Liver (tissue), 3 donors: ENCODE data around the gene RUNDC1.

Experiments used
- EGR1 ChIP-seq, 2 donors: IDR thresholded peaks; 2 replicates each; pipeline ENCODE4 v1.6.1; 2016 to 2018; ENCODE audit warnings: antibody characterized with exemption in 2 of 2, low read depth in 2 of 2
- FOXA1 ChIP-seq: IDR thresholded peaks from 2 replicates; pipeline ENCODE4 v1.6.1; 2016; ENCODE audit warnings: antibody characterized with exemption
- FOXA2 ChIP-seq: IDR thresholded peaks from 2 replicates; pipeline ENCODE4 v1.6.1; 2016; ENCODE audit warnings: antibody characterized with exemption
- JUND ChIP-seq, 2 donors: IDR thresholded peaks; 2 replicates each; pipeline ENCODE4 v1.6.1; 2016; ENCODE audit warnings: antibody characterized with exemption in 2 of 2
- RAD21 ChIP-seq, 2 donors: IDR thresholded peaks; 2 replicates each; pipeline ENCODE4 v1.6.1; 2016; ENCODE audit warnings: antibody characterized with exemption in 2 of 2, mild to moderate bottlenecking in 2 of 2
- TAF1 ChIP-seq: conservative IDR thresholded peaks from 2 replicates; pipeline ENCODE4 v1.6.1; 2016; ENCODE audit warnings: antibody characterized with exemption, mild to moderate bottlenecking
- TF ChIP-seq, protein P1 (sequence below): fragments of 150-350 bp; IDR thresholded peaks from 2 replicates; pipeline ENCODE4 v1.5.1; 2017; ENCODE audit warnings: improper control_type of control experiment, low read depth, low read length; ENCODE audit not compliant: missing input control
- TF ChIP-seq, protein P2 (sequence below): IDR thresholded peaks from 2 replicates; pipeline ENCODE4 v1.6.1; 2016; ENCODE audit warnings: antibody characterized with exemption
- TF ChIP-seq, protein P3 (sequence below): IDR thresholded peaks from 2 replicates; pipeline ENCODE4 v1.6.1; 2016; ENCODE audit warnings: antibody characterized with exemption
- TF ChIP-seq, protein P4 (sequence below): IDR thresholded peaks from 2 replicates; pipeline ENCODE4 v1.6.1; 2016; ENCODE audit warnings: antibody characterized with exemption, mild to moderate bottlenecking
- donor health status: healthy.
- donor health status: healthy.

DNA sequence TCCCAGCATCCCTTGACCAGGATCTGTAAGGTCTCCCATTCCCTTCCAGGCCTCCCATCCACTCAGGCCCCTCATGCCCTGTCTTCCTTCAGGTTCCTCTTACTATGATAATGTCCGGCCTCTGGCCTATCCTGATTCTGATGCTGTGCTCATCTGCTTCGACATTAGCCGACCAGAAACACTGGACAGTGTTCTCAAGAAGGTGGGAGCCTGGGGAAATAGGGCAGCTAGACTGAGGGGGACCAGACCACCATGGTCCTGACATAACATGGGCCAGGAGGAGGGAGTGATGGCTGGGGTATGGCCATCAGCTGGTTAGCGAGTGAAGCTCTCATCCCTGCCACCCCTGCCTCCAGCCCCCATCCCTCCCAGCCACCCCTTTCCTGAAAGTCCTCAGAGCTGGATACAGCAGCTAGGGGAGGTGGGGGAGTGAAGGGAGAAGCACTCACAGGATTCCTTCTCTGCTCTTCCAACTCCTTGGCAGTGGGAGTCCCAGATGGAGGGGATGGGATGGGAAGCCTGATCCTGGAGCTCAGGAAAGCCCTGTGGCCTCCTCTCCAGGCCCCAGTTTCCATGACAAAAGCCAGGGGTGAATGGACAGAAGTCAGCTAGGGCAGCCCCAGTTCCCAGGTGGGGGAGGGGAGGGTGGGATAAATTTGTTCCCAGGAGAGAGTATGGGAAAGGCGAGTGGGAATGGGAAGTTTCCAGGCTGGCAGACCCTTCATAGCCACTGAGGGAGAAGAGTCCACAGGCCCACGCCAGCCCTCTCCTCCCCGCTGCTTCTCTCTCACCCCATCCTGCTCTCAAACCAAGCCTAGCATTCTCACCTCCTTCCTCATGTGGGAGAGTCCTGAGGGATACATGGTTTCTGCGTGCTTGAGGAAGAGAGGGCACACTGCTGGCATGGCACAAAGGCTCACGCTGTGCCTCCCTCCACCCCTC, 47.0 kb downstream of the RUNDC1 start:
- no peak for TF ChIP-seq RAD21 (IDR thresholded peaks at IDR 0.05)
- TF ChIP-seq, protein P1, sequence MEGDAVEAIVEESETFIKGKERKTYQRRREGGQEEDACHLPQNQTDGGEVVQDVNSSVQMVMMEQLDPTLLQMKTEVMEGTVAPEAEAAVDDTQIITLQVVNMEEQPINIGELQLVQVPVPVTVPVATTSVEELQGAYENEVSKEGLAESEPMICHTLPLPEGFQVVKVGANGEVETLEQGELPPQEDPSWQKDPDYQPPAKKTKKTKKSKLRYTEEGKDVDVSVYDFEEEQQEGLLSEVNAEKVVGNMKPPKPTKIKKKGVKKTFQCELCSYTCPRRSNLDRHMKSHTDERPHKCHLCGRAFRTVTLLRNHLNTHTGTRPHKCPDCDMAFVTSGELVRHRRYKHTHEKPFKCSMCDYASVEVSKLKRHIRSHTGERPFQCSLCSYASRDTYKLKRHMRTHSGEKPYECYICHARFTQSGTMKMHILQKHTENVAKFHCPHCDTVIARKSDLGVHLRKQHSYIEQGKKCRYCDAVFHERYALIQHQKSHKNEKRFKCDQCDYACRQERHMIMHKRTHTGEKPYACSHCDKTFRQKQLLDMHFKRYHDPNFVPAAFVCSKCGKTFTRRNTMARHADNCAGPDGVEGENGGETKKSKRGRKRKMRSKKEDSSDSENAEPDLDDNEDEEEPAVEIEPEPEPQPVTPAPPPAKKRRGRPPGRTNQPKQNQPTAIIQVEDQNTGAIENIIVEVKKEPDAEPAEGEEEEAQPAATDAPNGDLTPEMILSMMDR, result no peak
- TF ChIP-seq EGR1 (IDR thresholded peaks at IDR 0.05; ENCODE audit: low read depth in 2 of 2), result no peak
- no peak for TF ChIP-seq FOXA1
- TF ChIP-seq, protein P2, sequence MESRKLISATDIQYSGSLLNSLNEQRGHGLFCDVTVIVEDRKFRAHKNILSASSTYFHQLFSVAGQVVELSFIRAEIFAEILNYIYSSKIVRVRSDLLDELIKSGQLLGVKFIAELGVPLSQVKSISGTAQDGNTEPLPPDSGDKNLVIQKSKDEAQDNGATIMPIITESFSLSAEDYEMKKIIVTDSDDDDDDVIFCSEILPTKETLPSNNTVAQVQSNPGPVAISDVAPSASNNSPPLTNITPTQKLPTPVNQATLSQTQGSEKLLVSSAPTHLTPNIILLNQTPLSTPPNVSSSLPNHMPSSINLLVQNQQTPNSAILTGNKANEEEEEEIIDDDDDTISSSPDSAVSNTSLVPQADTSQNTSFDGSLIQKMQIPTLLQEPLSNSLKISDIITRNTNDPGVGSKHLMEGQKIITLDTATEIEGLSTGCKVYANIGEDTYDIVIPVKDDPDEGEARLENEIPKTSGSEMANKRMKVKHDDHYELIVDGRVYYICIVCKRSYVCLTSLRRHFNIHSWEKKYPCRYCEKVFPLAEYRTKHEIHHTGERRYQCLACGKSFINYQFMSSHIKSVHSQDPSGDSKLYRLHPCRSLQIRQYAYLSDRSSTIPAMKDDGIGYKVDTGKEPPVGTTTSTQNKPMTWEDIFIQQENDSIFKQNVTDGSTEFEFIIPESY, result no peak
- TF ChIP-seq JUND (IDR thresholded peaks at IDR 0.05), result no peak
- TF ChIP-seq FOXA2, result no peak
- TF ChIP-seq, protein P3, sequence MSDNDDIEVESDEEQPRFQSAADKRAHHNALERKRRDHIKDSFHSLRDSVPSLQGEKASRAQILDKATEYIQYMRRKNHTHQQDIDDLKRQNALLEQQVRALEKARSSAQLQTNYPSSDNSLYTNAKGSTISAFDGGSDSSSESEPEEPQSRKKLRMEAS, result no peak
- TF ChIP-seq, protein P4, sequence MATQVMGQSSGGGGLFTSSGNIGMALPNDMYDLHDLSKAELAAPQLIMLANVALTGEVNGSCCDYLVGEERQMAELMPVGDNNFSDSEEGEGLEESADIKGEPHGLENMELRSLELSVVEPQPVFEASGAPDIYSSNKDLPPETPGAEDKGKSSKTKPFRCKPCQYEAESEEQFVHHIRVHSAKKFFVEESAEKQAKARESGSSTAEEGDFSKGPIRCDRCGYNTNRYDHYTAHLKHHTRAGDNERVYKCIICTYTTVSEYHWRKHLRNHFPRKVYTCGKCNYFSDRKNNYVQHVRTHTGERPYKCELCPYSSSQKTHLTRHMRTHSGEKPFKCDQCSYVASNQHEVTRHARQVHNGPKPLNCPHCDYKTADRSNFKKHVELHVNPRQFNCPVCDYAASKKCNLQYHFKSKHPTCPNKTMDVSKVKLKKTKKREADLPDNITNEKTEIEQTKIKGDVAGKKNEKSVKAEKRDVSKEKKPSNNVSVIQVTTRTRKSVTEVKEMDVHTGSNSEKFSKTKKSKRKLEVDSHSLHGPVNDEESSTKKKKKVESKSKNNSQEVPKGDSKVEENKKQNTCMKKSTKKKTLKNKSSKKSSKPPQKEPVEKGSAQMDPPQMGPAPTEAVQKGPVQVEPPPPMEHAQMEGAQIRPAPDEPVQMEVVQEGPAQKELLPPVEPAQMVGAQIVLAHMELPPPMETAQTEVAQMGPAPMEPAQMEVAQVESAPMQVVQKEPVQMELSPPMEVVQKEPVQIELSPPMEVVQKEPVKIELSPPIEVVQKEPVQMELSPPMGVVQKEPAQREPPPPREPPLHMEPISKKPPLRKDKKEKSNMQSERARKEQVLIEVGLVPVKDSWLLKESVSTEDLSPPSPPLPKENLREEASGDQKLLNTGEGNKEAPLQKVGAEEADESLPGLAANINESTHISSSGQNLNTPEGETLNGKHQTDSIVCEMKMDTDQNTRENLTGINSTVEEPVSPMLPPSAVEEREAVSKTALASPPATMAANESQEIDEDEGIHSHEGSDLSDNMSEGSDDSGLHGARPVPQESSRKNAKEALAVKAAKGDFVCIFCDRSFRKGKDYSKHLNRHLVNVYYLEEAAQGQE, result no peak
- TF ChIP-seq TAF1, result no peak
